GM15510 (cell line): ENCODE data around the gene GRK3.

Experiments
- POLR2A ChIP-seq: IDR thresholded peaks from 3 replicates; pipeline ENCODE4 v1.6.1; 2011; ENCODE audit warnings: borderline replicate concordance; ENCODE audit not compliant: insufficient read length; ENCODE audit errors: extremely low read depth

Gene GRK3

DNA sequence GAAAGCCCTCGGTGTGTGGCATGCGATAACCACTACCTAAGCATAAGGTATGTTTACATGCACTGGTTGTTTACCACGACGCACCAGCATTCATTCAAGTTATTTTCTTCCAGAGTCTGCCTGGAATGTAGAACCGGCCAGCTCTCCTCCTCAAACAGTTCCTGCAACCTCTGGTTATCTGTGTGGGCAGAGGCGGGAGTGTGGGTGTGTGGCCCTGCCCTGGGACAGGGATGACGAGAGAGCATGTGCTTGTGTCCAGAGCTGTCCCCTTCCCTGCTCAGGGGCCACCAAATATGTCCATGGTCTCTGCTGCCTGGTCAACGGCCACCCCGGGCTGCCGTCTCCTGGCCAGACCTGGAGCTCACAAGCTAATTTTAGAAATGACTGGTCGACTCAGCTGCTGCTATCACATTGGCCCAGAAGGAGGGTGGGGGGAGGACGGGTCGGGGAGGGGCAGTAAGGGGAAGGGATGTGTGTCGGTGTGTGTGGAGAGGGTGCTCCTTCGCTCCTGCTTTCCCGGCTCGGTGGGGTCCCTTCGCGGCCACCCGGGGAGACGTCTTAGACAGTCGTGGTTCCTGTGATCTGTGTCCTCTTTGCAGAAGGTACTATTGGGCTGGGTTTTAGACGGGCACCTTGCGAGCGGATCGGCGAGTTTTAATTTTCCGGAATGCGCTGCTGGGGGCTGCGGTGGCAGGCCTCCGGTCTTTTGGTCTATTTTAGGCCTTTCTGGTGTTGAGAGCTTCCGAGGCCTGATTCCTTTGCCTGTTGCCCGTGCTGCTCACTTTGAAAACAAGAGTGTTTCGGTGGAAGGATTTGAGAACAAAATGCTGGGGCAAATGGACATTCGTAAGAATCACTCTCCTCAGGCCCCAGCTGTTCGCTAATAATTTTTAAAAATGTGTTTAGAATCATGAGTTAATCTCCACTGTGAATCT is 177.5 kb downstream of the GRK3 start, which contains the start of gene MYO18B:
Gene MYO18B (plus strand): TSS at position 497 of the 935 bp plus-strand sequence. CDS start 18,905 bp downstream, outside the sequence.
- TF ChIP-seq POLR2A: no peak

DNA sequence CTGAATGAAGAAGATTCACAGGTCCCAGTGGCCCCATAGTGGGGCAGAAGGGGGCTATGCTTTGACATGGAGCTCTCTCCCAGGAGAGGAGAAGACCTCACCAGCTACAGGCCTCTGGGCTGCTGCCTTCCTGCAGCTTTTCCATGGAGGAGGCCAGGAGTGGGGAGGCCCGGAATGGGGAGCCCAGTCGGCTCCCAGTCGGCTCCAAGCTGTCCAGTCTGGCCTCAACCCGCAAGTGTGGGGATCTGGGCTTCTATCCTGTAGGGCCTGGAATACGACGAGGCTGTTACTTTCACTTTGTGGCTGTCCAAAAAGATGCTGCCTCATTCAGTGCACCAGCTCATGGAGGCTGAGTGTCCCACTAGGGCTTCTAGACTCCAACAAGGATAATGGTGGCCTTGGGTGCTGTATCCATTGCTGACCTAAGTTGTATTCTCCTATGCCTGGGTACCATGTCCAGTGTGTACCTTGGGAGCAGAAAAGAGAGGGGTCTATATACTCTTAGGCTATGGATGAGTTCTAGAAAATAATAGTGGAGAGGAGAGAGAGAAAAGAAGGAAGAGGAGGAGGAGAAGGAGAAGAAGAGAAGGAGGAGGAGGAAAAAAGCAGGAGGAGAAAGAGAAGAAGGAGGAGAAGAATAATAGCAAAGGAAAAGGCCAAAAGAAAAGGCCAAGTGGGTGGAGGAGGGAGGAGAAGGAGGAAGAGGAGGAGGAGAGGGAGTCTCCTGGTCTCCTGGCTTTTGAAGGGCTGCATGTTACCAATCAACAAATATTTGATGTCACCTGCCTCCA is 178.6 kb downstream of the GRK3 start:
- TF ChIP-seq POLR2A: no peak

DNA sequence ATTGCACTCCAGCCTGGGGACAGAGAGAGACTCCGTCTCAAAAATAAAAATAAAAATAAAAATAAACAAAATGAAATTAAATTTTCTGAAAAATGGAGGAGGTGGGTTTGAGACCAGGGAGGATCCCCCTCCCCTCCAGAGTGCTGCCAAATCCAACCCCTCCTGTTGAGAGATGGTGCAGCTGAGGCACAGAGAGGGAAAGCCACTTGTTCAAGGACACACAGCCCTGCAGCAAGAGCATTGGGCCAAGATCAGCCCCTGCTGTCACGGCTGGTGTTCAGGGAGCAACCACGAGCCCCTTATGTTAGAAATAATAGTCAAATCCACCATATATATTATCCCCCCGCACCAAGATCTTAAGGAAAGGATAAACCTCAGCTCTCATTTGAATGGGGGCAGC is 180.2 kb downstream of the GRK3 start:
- TF ChIP-seq POLR2A: no peak

DNA sequence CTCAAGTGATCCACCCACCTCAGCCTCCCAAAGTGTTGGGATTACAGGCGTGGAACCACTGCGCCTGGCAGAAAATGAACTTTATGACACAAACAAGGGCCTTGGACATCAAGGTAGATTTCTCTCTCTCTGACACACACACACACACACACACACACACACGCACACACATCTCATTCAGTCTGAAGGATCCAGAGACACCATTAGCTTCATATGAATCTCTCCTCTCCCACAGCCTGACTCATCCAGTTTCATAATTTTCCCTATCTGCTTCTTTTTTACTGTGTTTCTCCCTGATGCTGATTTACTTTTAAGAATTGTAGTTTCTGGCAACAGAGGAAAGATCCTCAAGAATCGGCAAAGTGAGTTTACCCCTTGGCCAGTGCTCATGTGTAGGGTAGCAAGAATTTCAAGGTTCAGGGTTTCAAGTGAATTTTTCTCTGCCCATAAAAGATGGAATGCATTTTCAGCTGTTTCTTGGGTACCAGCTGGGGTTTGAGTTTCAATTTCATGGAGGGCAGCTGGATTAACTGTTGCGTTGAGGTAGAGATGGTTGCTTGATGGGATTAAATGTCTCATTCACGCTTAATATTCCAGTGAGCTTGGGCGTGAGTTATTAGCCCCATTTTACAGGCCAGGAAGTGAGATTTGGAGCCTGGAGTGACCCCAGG is 181.0 kb downstream of the GRK3 start:
- TF ChIP-seq POLR2A: no peak

DNA sequence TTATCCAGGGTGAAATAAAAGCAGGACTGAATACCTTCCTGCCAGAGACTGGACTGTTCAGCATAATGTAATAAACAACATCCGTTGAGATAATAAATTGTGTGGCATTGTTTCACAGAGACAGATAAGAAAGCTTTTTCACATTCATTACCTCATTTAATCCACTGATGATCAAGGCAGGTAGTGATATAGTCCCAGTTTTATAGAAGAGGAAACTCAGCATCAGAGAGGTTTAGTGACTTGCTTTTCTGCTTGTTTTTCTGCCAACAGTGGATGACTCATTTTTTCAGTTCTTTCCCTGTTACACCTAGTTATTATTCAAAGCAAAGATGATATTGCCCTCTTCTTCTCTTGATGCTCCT is 181.5 kb downstream of the GRK3 start:
- no peak for TF ChIP-seq POLR2A

DNA sequence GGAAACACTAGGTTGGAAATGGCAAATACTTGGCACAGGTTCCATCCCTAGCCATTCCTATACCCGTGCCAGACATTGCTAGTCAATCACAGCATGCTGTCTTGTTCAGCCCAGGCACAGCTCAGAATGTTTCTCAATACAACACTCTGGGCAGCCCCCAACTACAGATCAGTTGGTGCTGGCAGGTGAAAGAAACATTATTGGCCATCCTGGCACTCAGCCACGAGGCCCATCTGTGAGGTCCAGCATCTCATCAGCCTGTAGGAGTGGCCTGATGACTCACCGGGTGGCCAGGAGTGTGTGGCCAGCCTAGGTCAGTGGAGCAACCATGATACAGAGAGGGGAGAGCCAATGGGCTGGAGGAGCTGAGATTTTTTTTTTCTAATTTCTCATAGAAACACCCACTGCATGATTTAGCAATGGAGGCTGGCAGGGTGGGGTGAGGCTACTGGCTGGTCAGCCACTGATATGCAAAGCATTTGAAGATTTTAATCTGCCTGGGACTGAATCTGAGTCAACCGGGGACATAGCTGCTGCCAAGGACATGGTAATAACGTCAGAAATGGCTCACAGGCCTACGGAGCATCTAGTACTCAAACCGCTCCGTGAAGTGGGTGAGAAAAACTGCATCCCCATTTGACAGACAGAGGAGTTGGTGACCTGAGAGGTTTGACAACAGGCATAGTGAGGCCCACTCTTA is 182.9 kb downstream of the GRK3 start:
- TF ChIP-seq POLR2A: no peak

DNA sequence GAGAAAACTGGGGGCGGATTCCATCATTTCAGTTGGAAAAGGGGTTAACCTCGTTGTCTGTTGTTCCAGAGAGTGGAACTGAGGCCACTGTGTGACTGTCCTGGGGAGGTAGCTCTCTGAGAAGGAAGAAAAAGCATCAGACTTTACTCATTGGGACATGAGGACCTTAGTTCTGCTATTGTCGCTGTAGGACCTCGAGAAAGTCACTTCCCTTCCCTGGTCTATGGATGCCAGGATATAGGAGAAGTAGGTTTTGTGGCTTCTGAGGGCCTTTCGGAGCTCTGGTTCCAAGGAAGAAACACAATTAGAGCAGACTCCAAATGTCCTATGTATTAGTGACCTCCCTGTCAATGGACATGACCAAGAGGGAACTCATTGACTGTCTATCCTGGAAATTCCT is 183.7 kb downstream of the GRK3 start:
- TF ChIP-seq POLR2A: no peak

DNA sequence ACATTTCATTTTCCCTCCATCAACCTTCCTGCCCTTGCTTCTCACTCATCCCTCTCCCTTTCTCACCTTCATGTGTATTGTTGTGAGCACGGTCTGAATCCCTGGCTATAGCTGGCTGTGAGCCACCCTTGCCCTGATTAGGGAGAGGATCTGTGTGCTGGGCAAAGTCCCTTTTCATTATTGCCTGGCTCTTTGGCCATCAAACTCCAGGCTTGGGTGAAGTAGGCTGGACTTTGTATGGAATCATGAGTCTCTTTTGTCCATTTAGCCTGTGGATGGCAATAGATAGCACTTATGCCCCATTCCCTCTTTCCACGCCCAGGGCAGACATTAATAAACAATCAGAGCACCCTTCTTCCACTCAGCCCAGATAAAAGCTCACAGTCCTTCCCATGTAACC is 184.2 kb downstream of the GRK3 start:
- TF ChIP-seq POLR2A: no peak

DNA sequence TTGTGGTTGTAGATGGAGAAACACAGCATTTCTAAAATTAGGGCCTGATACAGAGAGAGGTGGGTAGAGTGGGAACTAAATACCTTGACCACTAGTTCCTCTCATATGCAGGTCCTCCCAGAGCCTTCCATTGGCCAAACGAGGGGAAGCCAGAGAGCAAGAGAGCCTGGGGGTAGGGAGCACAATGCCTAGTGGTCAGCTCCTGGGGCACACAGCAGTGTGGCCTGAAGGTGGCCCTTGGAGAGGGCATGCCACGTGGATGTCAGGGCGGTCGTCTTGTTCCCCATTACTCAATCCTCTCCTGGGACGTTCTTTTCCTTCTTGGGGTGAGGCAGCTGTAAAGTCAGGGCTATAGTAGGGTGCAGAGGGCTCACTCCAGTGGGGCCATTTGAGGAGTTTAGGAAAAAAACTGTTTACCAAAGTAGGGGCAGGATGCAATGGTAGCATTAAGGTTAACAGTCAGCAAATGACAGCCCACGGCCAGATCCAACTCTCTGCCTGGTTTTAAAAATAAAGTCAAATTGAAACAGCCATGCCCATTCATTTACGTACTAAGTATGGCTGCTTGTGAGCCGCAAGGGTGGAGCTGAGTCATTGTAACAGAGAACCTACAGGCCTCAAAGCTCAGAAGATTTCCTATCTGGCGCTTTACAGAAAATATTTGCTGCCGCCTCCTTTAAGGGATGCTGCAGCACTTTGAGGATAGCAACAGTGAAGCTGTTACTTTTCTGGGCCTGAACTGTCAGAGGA is 185.1 kb downstream of the GRK3 start:
- no peak for TF ChIP-seq POLR2A

DNA sequence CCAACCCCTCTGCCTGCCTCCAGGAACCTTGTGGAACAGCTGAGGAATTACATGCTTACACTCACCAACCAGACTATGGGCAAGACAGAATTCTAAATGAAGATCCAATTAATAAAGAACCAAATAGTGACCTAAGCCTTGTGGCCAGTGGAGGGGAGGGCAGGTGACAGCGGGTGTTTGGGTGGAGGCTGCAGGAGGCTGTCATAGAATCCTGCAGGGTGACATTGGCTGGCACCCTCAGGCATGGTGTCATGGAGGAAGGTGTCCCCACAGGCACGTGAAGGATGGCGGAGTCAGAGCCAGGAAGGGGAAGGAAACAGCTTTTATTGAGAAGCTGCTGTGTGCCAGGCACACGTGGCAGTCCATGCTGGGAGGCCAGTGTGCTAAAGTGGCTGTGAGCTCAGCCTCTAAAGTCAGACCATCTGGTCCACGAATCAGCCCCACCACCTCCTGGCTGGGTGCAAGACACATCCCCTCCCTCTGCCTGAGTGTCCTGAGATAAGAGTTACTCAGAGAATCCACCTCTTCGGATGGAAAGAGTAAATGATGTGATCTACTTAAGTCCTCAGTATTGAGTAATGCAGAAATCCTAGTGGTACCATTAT is 186.2 kb downstream of the GRK3 start:
- no peak for TF ChIP-seq POLR2A

DNA sequence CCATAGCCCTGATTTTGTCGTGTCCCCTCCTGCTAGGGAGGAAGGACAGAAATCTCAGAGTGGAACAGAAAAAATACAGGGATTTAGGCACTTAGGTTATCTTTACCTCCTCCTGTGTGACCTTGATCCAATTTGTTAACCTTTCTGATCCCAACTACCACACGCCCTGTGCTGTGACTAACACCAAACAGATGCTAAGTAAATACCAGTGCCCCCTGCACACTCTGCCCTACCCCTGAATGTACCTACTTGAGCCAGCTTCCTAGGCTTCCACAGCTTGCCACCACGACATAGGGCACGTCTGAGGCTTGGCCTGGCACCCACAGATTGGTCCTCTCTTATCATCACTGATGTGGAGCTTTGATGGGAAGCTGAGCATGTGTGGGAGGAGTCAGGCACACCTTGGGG is 186.7 kb downstream of the GRK3 start:
- no peak for TF ChIP-seq POLR2A

DNA sequence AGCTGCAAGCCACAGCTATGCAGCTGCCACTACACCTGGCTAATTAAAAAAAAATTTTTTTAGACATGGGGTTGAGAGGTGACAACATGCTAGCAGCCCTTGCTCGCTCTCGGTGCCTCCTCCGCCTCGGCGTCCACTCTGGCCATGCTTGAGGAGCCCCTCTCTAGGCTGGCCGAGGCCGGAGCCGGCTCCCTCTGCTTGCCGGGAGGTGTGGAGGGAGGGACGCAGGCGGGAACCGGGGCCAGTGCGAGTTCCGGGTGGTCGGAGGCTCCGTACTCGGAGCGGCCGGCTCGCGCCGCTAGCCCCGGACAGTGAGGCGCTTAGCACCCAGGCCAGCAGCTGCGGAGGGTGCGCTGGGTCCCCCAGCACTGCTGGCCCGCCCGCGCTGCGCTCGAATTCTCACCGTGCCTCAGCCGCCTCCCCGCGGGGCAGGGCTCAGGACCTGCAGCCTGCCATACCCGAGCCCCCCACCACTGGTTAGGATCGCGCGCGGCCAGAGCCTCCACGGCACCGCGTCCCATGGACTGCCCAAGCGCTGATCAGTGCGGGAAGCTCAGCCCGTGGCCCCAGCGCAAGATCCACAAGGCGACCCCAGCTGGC is 188.2 kb downstream of the GRK3 start:
- peak; percentile 32 for TF ChIP-seq POLR2A

DNA sequence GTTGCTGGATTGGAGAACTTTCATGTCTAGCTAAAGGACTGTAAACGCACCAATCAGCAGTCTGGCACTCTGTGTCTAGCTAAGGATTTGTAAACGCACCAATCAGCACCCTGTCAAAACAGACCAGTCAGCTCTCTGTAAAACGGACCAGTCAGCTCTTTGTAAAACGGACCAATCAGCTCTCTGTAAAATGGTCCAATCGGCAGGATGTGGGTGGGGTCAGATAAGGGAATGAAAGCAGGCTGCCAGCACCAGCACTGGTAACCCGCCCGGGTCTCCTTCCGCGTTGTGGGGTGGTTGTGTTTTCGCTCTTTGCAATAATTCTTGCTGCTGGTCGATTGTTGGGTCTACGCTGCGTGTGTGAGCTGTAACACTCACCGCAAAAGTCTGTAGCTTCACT is 188.8 kb downstream of the GRK3 start:
- peak; percentile 51 for TF ChIP-seq POLR2A
